Epithelial cell of proximal tubule (primary cell): ENCODE measurements around the gene TMEM181. TPM values are rescaled to one million over a fixed set of nuclear protein-coding genes. Genes with fewer than 3 reads are reported as not detected.

Experiments used
- DNase-seq: peaks from one replicate; pipeline ENCODE4 v3.0.0-alpha.2; 2011; ENCODE audit warnings: low read depth
- H3K4me3 ChIP-seq: 2 replicates; pipeline ENCODE4 v1.5.1; 2011; ENCODE audit warnings: low read depth, mild to moderate bottlenecking, low read length
- CTCF ChIP-seq: conservative IDR thresholded peaks from 2 replicates; pipeline ENCODE4 v1.5.1; 2012; ENCODE audit warnings: low read depth, mild to moderate bottlenecking, low read length
- total RNA-seq: library from RNA; depleted of rRNA; stranded (reverse); fragments of >200 nt; gene quantifications from 2 replicates; pipeline ENCODE4 v1.2.3, GENCODE V29; 2015

The TMEM181 gene
- total RNA-seq, 1 donor from 2014 or later: 16.5 TPM

DNA sequence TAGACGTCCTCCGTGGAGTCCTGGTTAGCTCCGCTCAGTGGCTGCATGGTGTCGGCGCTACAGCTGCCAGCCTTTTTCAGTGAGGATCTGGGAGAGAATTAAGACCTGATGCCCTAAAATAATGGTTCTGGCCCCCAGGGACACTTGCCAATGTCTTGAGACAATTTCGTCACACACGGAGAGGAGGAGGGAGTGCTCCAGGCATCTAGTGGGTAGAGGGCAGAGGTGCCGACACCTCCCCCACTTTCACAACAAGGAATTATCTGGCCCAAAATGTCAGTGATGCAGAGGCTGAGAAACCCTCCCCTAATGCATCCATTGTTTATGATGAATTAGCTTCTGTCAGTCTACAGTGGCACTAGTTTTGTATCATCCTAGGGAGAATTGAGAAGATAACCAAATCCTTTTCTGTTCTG lies 24.4 kb downstream of the TMEM181 start:
- H3K4me3 ChIP-seq: no peak overlapping the region
- no peak for DNase-seq
- no peak for TF ChIP-seq CTCF

GRCh38 chr6:158586652-158587051 lies 26.8 kb downstream of the TMEM181 start:
- no peak for TF ChIP-seq CTCF
- no peak for DNase-seq
- H3K4me3 ChIP-seq: no peak overlapping the region

- no peak overlapping the region for H3K4me3 ChIP-seq
- TF ChIP-seq CTCF: no peak
- DNase-seq: no peak
These were observed 29.5 kb downstream of the TMEM181 start for GRCh38 chr6:158589366-158589765.

GRCh38 chr6:158591134-158591809 lies 31.4 kb downstream of the TMEM181 start:
- H3K4me3 ChIP-seq: no peak overlapping the region
- TF ChIP-seq CTCF: no peak
- no peak for DNase-seq

- TF ChIP-seq CTCF: no peak
- DNase-seq: no peak
- H3K4me3 ChIP-seq: no peak overlapping the region
These were observed 31.9 kb downstream of the TMEM181 start for GRCh38 chr6:158591810-158592209.

DNA sequence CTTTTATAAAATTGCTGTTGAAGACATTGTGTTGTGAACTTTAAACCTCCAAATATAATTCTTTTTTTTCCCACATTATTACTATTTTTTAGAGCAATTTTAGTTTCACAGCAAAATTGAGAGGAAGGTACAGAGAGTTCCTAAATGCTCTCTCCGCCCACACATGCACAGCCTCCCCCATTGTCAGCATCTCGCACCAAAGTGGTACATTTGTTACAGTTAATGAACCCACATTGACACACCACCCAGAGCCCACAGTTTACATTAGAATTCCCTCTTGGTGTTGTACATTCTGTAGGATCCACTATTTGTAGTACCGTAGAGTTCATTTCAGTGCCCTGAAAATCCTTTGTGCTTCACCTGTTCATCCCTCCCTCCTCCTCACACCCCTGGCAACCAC lies 33.8 kb downstream of the TMEM181 start:
- H3K4me3 ChIP-seq: no peak overlapping the region
- TF ChIP-seq CTCF: no peak
- DNase-seq: no peak

GRCh38 chr6:158595223-158595622 lies 35.3 kb downstream of the TMEM181 start:
- DNase-seq: no peak
- TF ChIP-seq CTCF: peak; percentile 39
- H3K4me3 ChIP-seq: no peak overlapping the region
